HUDEP-2 (cell line): Measurements from ENCODE around the gene LNPEP.
"Not testable (repeated sequence)": the region's sequence is repeated elsewhere in the genome, so short reads cannot be mapped to it uniquely, and the experiment has no call there.

Experiments used
- DNase-seq, 76 experiments: peaks; one replicate each; lab custom pipeline; 2025; ENCODE audit not compliant: unreplicated experiment in 76 of 76; lab: John Stamatoyannopoulos, UW

LNPEP gene

DNA sequence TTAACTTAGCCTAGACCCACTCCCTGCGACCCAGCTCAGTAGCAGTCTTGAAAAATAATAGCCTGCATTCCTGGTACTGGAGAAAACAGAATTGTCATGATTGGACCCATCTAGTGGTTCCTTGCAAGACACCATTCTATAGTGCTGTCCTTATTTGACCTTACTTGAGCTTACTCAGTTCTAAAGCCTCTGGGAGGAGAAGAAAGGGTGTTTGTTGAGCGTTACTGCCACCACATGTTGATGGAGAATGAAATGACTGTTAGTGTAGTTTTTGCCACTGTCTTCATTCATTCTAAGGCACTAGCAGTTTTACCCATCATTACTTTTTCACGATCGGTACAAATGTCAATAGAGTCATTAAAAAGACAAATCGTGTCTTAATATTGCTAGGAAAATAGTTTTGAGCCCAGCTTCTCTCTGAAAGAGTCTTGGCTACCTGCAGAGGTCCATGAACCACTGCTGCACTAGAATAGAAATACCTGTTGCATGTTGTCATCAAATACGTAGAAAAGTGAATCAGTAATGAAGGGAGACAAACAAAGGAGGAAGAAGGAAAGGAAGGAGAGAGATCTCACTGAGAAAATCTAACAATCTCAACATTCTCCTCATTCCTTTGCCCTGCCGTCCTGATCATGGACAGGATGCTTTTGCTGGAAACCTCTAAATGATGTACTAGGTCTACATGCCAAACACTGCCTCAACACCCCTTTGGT is 110.5 kb downstream of the LNPEP start:
- peak in 4 of 76 experiments; percentile 1 to 15 (median 6) for DNase-seq

DNA sequence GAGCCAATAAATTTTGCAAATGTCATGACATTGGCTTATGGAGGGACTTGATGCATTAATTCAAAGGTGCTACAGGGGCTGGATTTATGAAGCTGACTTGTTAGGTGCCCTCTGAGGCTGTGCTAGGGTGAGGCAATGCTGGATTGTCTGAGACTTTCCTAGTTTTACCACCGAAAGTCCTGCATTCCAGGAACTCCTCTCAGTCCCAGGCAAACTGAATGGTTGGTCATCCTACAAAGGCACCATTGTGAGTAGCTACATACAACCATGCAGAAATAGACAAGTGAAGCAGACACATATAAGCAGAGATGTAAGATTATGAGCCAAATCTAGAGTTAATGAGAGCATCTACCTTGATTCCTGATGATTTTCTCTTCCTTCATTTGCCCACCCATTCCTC is 111.2 kb downstream of the LNPEP start:
- no peak for DNase-seq

DNA sequence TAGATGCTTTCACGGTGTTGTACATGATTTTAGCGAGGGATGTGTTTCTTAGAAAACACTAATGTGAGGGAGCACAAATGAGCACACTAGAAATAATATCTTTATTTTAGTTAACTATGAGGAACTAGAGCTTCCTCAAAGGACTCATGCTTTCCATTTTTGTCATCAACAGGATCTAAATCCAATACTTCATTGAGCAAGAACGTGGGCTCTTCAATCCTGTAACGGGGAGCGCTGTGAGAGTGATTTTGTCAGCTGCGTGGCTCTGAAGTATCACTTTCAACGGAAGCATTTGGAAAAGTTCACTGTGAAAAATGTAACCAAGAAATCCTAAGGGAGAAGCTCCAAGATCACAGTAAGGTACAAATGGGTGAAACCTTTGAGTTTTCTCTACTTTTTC is 113.3 kb downstream of the LNPEP start:
- DNase-seq, result no peak

DNA sequence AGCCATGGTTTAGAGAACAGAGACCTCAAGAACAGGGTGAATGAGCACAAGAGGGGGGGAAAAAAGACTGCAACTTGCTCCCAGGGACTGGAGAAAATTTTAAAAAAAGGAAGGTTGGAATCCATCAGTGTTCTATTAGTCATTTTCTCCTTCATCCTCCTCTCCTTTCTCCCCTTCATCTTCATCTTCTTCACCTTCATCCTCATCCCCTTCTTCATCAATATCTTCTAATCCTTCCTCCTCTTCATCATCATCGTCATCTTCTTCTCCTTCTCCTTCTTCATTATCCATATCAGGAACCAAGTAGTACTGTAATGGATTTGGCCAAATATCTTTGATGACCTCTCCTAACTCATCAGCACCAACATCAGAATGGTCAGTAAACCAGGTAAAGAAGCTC is 120.4 kb downstream of the LNPEP start:
- DNase-seq, result no peak

DNA sequence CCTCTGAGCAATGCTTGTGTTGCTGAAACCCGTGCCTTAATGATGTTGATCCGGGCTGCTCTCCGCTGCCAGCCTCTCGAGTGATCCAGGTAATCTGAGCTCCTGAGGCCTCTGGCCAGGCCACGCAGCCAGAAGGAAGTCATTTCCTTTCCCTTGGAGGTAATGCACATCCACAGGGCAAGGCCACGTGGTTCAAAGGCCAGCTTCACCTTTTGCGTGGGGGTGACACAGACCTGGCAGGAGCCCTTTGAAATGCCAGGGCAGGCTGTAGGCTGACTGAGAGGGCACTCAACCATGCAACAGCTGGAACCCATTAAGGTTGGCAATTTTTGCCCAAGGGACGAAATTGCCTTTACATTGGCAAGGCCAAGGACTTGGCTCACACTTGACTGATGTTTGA is 126.2 kb downstream of the LNPEP start:
- no peak for DNase-seq

DNA sequence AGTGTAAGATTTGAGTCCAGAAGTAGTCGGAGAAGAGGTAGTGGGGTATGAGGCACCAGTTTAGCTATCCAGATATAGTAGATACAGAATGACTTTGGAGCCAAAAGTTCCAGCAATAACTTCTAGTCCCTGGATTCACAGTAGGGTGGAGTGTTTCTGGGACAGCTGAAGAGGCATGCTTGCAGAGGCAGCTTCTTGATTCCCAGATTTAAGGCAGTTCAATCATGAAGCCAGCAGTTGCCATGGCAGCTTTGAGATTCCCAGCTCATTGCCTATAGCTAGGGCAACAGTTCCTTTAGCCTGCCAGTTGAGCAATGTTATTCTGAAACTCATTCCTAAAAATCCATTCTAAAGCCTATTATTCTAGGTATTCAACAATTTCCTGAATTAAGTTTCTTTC is 127.4 kb downstream of the LNPEP start:
- no peak for DNase-seq

DNA sequence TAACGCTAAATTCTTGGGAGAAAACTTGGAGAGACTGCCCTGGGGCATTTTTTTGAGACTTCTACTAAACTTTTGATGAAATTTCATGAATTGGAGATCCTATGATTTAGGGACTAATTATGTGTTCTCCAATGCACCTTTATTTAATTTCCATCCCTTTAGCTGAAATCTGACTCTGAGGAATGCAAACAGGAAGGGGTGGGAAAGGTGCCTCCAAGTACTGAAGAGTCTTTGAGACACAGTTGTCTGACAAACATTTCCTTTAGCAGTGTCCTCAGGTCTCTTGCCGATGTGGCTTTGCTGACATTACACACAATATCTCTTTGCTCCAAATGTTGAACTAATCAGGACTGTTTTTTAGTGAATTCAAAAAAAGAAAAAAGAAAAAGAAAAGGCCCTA is 129.6 kb downstream of the LNPEP start:
- DNase-seq, result no peak

DNA sequence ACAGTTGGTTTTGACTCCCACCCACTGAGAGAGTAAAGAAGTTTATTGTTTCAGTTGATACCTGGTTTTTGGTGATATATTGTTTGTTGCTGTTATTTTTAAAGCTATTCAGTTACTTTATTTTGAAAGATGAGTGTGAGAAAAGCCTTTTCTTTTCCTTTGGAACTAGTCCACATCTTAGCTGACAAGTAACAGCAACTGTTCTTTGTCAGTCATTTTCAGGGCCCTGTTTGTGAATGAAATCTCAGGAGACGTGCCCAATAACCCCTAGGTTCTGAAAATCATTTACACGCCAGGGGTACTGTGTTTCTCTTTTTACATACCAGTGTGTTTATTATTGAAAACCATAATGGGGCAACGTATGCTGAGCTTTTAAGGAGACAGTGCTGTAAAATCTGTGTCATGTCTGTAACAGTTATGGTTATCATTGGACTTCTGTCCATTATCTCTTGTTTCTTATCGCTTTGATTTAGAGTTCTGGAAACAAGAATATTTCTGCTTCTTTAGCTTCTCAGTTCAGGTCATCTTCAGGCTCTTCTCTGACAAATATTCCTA is 131.5 kb downstream of the LNPEP start:
- DNase-seq, result no peak

DNA sequence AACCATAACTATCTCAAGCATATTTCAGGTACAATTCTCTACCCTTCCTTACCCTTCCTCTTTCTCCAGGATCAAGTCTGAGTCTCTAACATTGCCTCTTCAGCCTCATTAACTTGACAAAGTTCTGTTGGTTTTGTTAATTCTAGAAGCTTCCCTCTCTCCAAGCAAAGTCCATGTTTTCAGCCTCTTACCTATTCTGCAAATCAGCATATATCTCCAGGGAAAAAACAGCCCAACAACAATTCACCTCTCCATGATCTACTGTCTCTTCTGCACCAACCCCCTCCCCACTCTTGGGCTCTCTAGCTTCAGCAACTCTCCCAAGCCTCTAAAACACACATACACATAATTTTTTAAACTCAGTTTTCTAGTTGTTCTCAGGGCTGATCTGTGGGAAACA is 134.4 kb downstream of the LNPEP start:
- no peak for DNase-seq

DNA sequence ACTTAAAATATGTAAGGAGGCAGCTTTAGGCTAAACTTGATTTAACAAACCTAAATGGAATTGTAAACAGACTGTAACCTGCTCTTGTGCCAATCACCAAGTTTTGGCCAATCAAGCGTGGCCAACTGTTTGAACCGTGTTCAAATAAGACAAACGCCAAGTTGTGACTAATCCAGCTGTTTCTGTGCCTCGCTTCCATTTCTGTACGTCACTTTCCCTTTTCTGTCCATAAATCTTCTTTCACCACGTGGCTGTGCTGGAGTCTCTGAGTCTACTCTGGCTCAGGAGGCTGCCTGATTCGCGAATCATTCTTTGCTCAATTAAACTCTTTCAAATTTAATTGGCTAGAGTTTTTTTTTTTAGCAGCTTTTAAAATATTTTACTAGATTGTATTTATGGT is 135.2 kb downstream of the LNPEP start:
- DNase-seq, result no peak

DNA sequence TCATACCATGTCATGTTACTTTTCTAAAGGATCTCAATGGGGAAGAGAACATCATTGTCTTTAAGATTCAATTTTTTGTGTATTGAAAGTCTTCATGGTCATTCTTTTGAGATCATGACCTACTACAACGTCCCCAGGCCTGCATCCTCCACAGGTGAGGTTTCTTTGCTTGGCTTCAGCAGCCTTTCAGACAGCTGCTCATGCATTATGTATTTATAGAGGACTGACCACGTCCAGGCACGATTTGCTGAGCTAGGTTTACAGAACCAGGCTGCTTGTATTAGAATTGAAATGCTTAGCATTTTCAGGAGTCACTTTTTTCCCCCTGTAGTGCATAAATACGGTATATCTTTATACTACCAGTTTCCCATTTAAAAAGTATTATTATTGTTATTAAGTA is 136.1 kb downstream of the LNPEP start:
- no peak for DNase-seq

DNA sequence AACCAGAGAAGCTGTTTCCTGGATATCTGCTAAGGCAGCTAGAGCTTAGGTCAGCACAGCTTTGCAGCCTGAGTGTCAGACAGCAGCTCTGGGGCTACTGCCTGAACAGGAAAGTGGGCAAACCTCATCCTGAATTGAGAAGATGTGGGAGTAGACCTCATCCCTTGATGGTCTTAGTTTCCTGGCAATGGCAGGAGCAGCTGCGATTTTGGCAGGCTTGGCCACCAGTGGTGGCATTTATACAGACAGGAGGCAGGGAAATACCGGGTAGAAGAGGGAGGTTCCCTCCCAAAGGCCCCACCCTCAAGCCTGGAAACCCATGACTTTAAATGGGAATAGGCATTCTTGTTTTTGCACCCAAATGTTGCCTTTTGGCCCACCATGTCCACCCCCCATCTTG is 136.8 kb downstream of the LNPEP start:
- no peak for DNase-seq

DNA sequence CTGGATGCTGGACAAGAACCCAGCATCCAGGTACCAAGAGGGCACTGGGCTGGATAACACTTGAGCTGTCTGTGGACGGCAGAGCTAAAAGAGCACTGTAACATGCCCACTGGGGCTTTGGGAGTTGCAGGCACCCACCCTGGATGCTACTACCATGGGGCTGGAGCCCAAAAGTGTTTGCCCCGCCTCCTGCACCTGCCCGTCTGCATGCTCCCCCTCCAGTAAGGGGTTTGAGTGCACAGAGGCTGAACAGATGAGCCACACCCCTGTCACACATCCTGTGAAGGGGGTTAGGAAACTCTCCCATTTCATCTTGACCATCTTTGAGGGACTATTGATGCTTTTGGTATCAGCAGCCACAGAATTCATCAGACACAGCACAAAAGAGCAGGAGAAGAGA is 137.5 kb downstream of the LNPEP start:
- DNase-seq, result no peak

DNA sequence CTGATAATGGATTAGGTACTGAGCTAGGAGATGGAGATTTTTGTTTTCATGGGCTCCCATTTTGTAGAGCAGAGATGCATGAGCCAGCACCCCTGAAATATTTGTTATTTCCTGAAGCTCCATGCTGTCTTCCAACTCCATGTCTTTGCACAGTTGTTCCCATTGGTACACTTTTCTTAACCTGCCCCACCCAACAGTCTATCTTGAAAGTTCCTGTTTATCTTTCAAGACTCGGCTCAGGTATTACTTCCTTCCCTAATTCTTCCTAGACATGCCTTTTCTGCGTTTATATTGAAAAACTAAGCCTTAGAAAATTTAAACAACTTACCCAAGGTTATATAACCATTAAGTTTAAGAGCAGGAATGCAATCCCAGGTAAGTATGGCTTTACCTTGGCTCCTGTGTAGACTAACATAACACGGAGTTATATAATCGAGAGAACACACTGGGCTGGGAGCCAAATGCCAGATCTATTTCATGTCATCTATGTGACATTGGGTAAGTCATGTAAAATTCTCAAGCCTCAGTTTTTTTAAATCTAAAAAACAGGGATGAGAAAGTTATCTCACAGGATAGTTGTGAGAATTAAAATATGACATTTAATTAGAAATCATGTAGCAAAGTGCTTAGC is 139.1 kb downstream of the LNPEP start:
- no peak for DNase-seq

DNA sequence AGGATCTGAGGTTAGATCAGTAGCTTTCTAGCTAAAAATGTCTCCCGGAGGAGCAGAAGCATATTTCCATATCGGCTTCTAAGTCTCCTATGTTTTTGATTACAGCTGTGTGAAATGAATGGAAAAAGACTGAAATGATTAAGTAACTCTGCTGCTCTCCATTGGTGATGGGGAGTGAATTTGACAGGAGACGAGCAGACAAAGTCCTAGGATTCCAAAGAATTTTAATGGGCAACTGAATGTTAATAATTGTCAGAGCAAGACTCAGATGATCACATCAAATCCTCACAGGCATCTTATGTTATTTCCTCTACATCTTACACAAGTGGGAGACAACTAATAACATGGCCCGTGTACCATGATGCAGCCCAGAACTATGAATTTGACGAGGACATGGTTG is 139.8 kb downstream of the LNPEP start:
- DNase-seq, result no peak

DNA sequence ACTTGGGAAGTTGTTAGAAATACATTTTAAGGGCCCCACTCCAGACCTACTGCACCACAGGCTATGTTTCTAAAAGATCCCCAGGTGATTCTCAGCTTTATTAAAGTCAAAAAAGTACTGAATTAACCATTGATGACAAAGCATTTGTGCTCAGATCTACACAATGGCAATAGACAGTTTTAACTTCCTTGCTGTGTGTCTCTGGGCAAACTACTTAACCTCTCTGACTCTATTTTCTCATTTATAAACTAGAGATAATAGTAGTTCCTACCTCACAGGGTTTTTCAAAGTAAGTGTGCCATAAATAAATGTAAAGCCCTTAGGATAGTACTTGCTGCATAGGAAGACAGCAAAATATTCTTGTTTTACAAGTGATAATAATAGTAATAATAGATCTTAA is 140.2 kb downstream of the LNPEP start:
- DNase-seq, result no peak

DNA sequence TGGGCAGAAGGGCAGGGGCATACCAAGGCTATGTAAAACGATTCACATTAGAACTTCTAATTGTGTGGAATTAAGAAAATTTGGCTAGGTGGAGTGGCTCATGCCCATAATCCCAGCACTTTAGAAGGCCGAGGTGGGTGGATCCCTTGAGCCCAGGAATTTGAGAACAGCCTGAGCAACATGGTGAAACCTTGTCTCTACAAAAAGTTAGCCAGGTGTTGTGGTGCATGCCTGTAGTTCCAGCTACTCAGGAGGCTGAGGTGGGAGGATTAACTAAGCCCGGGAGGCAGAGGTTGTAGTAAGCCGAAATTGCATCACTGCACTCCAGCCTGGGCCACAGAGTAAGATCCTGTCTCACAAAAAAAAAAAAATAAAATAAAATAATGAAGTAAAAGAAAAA is 141.4 kb downstream of the LNPEP start:
- no peak for DNase-seq

DNA sequence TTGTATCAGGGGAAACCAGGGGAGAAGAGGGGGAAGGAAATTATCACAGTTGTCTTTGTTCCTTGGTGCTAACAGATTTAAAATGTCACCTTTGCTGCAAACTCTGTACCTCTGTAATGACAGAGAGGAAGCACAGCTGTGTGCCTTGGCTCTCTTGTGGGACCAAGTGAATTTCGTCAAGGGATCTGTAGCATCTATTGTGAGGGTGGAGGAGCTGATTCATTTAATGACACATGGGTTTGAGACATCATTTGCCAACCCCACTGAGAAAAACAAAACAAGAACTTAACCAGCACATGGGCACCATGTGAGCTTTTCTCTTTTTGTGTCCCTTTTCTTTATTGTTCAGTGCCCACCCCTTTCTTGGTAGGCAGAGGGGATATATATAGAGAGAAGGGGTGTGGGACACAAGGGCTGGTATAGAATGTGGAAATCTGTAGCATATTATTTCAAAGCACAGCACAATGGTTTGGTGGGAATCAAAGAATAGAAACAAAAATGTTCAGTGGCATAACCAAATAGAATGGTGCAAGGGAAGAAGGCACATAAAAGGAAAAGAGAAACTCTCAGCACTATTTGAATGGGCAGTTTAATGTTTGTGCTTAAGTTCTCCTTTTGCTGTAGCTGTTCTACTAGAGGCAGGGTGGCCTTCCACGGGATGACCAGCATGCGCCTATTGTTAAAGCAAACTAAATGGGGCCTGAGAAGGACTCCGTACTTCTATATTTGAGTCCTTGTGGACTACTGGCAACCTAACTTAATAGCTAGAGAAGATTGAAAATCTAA is 143.3 kb downstream of the LNPEP start:
- no peak for DNase-seq

DNA sequence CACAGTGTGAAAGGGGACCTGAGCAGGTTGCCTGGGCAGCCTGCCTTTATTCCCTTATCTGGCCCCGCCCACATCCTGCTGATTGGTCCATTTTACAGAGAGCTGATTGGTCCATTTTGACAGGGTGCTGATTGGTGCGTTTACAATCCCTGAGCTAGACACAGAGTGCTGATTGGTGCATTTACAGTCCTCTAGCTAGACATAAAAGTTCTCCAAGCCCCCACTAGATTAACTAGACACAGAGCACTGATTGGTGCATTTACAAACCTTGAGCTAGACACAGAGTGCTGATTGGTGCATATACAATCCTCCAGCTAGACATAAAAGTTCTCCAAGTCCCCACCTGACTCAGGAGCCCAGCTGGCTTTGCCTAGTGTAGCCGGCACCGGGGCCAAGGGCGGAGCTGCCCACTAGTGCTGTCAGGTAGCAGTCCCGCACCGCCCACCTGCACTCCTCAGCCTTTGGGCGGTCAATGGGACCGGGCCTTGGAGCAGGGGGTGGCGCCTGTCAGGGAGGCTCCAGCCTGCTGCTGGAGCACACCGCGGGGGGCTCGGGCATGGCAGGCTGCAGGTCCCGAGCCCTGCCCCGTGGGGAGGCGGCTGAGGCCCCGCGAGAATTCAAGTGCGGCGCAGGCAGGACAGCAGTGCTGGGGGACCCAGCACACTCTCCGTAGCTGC is 149.0 kb downstream of the LNPEP start:
- not testable (repeated sequence) for DNase-seq

DNA sequence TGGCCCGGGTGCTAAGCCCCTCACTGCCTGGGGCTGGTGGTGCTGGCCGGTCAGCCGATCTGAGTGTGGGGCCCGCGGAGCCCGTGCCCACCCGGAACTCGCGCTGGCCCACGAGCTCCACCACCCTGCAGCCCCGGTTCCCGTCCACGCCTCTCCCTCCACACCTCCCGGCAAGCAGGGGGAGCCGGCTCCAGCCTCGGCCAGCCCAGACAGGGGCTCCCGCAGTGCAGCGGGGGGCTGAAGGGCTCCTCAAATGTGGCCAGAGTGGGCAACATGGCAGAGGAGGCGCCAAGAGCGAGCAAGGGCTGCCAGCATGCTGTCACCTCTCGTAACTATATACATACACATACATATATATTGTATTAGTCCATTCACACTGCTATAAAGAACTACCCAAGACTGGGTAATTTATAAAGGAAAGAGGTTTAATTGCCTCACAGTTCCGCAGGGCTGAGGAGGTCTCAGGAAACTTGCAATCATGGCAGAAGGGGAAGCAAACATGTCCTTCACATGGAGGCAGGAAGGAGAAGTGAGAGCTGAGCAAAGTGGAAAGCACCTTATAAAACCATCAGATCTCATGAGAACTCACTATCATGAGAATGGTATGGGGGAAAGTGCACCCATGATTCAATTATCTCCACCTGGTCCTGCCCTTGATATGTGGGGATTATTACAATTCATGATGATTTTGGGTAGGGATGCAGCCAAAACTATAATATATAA is 149.7 kb downstream of the LNPEP start:
- DNase-seq, result no peak
